HG03558 (cell line): ENCODE data around the gene NFASC.

Source experiments
- ATAC-seq: cut with Tn5 transposase; IDR thresholded peaks from one replicate; pipeline ENCODE4 v1.9.1; 2021; ENCODE audit warnings: moderate number of reproducible peaks; ENCODE audit not compliant: unreplicated experiment; ENCODE audit errors: extremely low read depth

NFASC gene

GRCh38 chr1:204885288-204885711 lies 14.6 kb downstream of the NFASC start:
- no peak for ATAC-seq

- ATAC-seq = no peak
Observed at GRCh38 chr1:204885790-204886189, 15.1 kb downstream of the NFASC start.

GRCh38 chr1:204887846-204888245 lies 17.2 kb downstream of the NFASC start:
- no peak for ATAC-seq

- no peak for ATAC-seq
Observed at GRCh38 chr1:204888294-204888693, 17.6 kb downstream of the NFASC start.

- no peak for ATAC-seq
Observed at GRCh38 chr1:204889681-204890383, 19.2 kb downstream of the NFASC start.

- no peak for ATAC-seq
Observed at GRCh38 chr1:204891860-204892259, 21.2 kb downstream of the NFASC start.

GRCh38 chr1:204894031-204894430 lies 23.4 kb downstream of the NFASC start:
- no peak for ATAC-seq

GRCh38 chr1:204894606-204895005 lies 23.9 kb downstream of the NFASC start:
- no peak for ATAC-seq

- no peak for ATAC-seq
Observed at GRCh38 chr1:204896023-204896422, 25.4 kb downstream of the NFASC start.

GRCh38 chr1:204896787-204897469 lies 26.3 kb downstream of the NFASC start:
- ATAC-seq = no peak

GRCh38 chr1:204900721-204901120 lies 30.1 kb downstream of the NFASC start:
- ATAC-seq = no peak

GRCh38 chr1:204902671-204903070 lies 32.0 kb downstream of the NFASC start:
- ATAC-seq = no peak

- ATAC-seq = no peak
Observed at GRCh38 chr1:204904228-204904810, 33.7 kb downstream of the NFASC start.

- ATAC-seq = no peak
Observed at GRCh38 chr1:204909109-204909508, 38.4 kb downstream of the NFASC start.

- no peak for ATAC-seq
Observed at GRCh38 chr1:204915861-204916495, 45.3 kb downstream of the NFASC start.

GRCh38 chr1:204917802-204918201 lies 47.1 kb downstream of the NFASC start:
- no peak for ATAC-seq

- ATAC-seq = no peak
Observed at GRCh38 chr1:204920511-204920910, 49.8 kb downstream of the NFASC start.

- ATAC-seq = no peak
Observed at GRCh38 chr1:204920967-204921366, 50.3 kb downstream of the NFASC start.

- ATAC-seq = no peak
Observed at GRCh38 chr1:204921855-204922516, 51.3 kb downstream of the NFASC start.

- no peak for ATAC-seq
Observed at GRCh38 chr1:204923201-204923600, 52.5 kb downstream of the NFASC start.

- no peak for ATAC-seq
Observed at GRCh38 chr1:204923626-204924012, 53.0 kb downstream of the NFASC start.
